MM.1S (cell line): Measurements from ENCODE around the gene CCL24.
A peak's percentile ranks its signal among the peaks of the same experiment; 100 is the strongest.
"Not testable (repeated sequence)": the region's sequence is repeated elsewhere in the genome, so short reads cannot be mapped to it uniquely, and the experiment has no call there.

ENCODE experiments used
- DNase-seq: peaks from one replicate; pipeline ENCODE4 v3.0.0-alpha.2; 2015
- H2AFZ ChIP-seq: fragments of 300-600 bp; sonication (generic); 2 replicates; pipeline ENCODE4 v1.6.0; 2016; ENCODE audit warnings: antibody characterized with exemption, low read length
- H3F3A ChIP-seq: fragments of 300-600 bp; sonication (generic); 2 replicates; pipeline ENCODE4 v1.6.1; 2016; ENCODE audit warnings: mild to moderate bottlenecking, antibody characterized with exemption, low read length, moderate library complexity, mixed read lengths; ENCODE audit not compliant: insufficient read depth
- H3K27ac ChIP-seq: fragments of 300-600 bp; sonication (generic); 2 replicates; pipeline ENCODE4 v1.5.1; 2016; ENCODE audit warnings: mild to moderate bottlenecking, low read length
- H3K27me3 ChIP-seq: fragments of 300-600 bp; sonication (generic); replicated peaks from 2 replicates; pipeline ENCODE4 v1.6.0; 2016; ENCODE audit warnings: low read length; ENCODE audit not compliant: insufficient read depth
- H3K36me3 ChIP-seq: fragments of 300-600 bp; sonication (generic); replicated peaks from 2 replicates; pipeline ENCODE4 v1.6.1; 2016; ENCODE audit warnings: mild to moderate bottlenecking, low read length, mixed read lengths; ENCODE audit not compliant: insufficient read depth
- H3K4me1 ChIP-seq: fragments of 300-600 bp; sonication (generic); 2 replicates; pipeline ENCODE4 v1.6.1; 2016; ENCODE audit warnings: low read length, mixed read lengths
- H3K4me2 ChIP-seq: fragments of 300-600 bp; sonication (generic); 2 replicates; pipeline ENCODE4 v1.6.0; 2016; ENCODE audit warnings: low read depth, low read length
- H3K4me3 ChIP-seq: fragments of 300-600 bp; sonication (generic); 2 replicates; pipeline ENCODE4 v1.5.1; 2016; ENCODE audit warnings: low read length, mixed read lengths
- H3K79me2 ChIP-seq: fragments of 300-600 bp; sonication (generic); 2 replicates; pipeline ENCODE4 v1.6.1; 2016; ENCODE audit warnings: mixed run types, low read length, mixed read lengths
- H3K9ac ChIP-seq: fragments of 300-600 bp; sonication (generic); 2 replicates; pipeline ENCODE4 v1.6.1; 2016; ENCODE audit warnings: low read length, mixed read lengths
- H3K9me2 ChIP-seq: fragments of 300-600 bp; sonication (generic); replicated peaks from 2 replicates; pipeline ENCODE4 v1.6.1; 2016; ENCODE audit warnings: mild to moderate bottlenecking, low read length, mixed read lengths; ENCODE audit not compliant: insufficient read depth
- H3K9me3 ChIP-seq: fragments of 300-600 bp; sonication (generic); replicated peaks from 2 replicates; pipeline ENCODE4 v1.6.1; 2016; ENCODE audit warnings: mild to moderate bottlenecking, low read length, mixed read lengths; ENCODE audit not compliant: insufficient read depth
- H4K20me1 ChIP-seq: fragments of 300-600 bp; sonication (generic); 2 replicates; pipeline ENCODE4 v1.6.1; 2016; ENCODE audit warnings: mild to moderate bottlenecking, low read length, moderate library complexity, mixed read lengths; ENCODE audit not compliant: insufficient read depth
- EZH2 ChIP-seq: fragments of 300-600 bp; sonication (generic); optimal IDR thresholded peaks from 2 replicates; pipeline ENCODE3; 2017; ENCODE audit warnings: low read depth, mild to moderate bottlenecking, antibody characterized with exemption, low read length, mixed read lengths
- EZH2phosphoT487 ChIP-seq: fragments of 300-600 bp; sonication (generic); IDR thresholded peaks from 2 replicates; pipeline ENCODE4 v1.6.1; 2018; ENCODE audit warnings: antibody characterized with exemption, low read length
- TF ChIP-seq, protein P1 (sequence below): fragments of 300-600 bp; sonication (generic); IDR thresholded peaks from 2 replicates; pipeline ENCODE4 v1.5.1; 2016; ENCODE audit warnings: antibody characterized with exemption, low read length, mixed read lengths

The CCL24 gene

DNA sequence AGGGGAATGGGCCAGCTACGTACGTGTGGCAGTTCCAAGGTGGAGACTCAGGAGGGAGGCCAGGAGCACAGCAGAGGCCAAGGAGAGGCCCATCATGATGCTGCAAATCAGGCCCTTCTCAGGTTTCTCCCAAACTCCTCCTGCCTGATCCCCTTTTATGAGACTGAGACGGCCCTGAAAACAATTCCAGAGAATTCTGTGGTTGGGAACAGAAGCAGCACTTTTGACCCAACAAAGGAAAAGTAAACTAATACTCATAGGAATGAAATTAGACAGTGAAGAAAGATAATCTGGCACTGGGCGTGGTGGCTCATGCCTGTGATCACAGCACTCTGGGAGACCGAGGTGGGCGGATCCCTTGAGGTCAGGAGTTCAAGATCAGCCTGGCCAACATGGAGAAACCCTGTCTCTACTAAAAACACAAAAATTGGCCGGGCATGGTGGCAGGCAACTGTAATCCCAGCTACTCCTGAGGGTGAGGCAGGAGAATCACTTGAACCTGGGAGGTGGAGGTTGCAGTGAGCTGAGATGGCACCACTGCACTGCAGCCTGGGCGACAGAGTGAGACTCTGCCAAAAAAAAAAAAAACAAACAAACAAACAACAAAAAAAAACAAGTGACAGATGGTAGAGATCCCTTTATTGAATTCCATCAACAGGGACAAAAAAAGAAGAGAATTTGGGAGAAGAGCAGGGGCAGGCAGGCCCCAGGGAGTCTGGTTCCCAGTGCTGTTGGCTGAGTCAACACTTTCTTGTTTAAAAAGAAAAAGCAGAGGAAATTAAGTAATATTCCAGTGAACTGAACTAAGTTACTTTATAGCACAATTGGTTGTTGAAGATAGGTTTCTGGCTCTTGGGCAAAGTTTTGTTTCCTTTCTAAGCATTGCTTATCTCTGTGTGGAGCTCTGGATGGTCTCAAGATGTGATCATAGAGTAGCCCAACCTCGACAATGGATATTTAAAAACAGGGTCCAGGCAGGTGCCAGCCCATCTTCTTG is 41.2 kb downstream of the CCL24 start, which contains the start of gene CCL26:
Gene CCL26 (minus strand): TSS at position 131 of the 997 bp plus-strand sequence. CDS start 35 bp downstream, at position 96.
- no peaks in the 10 kb centered on the region for H3K9me2 ChIP-seq
- no peaks in the 10 kb centered on the region for H3K4me1 ChIP-seq
- H3K36me3 ChIP-seq: no peaks in the 10 kb centered on the region
- no peak within 1 kb of the TSS for H3K4me3 ChIP-seq
- H4K20me1 ChIP-seq: no peaks in the 10 kb centered on the region
- no peak within 1 kb of the TSS for H3K27ac ChIP-seq
- H3F3A ChIP-seq: no peaks in the 10 kb centered on the region
- no peaks in the 10 kb centered on the region for H3K27me3 ChIP-seq
- no peak within 1 kb of the TSS for H3K9ac ChIP-seq
- no peak within 1 kb of the TSS for H2AFZ ChIP-seq
- TF ChIP-seq, protein P1, sequence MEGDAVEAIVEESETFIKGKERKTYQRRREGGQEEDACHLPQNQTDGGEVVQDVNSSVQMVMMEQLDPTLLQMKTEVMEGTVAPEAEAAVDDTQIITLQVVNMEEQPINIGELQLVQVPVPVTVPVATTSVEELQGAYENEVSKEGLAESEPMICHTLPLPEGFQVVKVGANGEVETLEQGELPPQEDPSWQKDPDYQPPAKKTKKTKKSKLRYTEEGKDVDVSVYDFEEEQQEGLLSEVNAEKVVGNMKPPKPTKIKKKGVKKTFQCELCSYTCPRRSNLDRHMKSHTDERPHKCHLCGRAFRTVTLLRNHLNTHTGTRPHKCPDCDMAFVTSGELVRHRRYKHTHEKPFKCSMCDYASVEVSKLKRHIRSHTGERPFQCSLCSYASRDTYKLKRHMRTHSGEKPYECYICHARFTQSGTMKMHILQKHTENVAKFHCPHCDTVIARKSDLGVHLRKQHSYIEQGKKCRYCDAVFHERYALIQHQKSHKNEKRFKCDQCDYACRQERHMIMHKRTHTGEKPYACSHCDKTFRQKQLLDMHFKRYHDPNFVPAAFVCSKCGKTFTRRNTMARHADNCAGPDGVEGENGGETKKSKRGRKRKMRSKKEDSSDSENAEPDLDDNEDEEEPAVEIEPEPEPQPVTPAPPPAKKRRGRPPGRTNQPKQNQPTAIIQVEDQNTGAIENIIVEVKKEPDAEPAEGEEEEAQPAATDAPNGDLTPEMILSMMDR: no peak
- TF ChIP-seq EZH2 (no peak), EZH2phosphoT487 (no peak)
- no peaks in the 10 kb centered on the region for H3K9me3 ChIP-seq
- no peak within 1 kb of the TSS for H3K4me2 ChIP-seq
- no peaks in the 10 kb centered on the region for H3K79me2 ChIP-seq
- no peak for DNase-seq

DNA sequence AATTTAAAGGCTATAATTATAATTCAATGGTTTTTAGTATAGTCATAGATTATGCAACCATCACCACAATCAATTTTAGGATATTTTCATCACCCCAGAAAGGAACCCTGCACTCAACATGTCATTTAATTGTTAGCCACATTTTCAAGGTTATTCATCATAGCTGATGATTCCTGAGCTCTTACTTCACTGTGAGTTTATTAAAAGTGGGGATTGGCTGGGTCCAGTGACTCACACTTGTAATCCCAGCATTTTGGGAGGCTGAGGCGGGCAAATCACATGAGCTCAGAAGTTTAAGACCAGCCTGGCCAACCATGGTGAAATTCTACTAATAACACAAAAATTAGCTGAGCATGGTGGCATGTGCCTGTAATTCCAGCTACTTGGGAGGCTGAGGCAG is 42.4 kb downstream of the CCL24 start:
- H3K9me2 ChIP-seq: no peaks in the 10 kb centered on the region
- TF ChIP-seq EZH2: no peak
- TF ChIP-seq, protein P1: no peak
- no peak for TF ChIP-seq EZH2phosphoT487
- no peaks in the 10 kb centered on the region for H3K79me2 ChIP-seq
- H3K4me2 ChIP-seq: no peak overlapping the region
- no peak overlapping the region for H3K9ac ChIP-seq
- no peaks in the 10 kb centered on the region for H3K4me1 ChIP-seq
- DNase-seq: no peak
- no peak overlapping the region for H3K4me3 ChIP-seq
- no peak overlapping the region for H3K27ac ChIP-seq
- H3K27me3 ChIP-seq: no peaks in the 10 kb centered on the region
- H3K9me3 ChIP-seq: no peaks in the 10 kb centered on the region
- no peaks in the 10 kb centered on the region for H4K20me1 ChIP-seq
- no peak overlapping the region for H2AFZ ChIP-seq
- no peaks in the 10 kb centered on the region for H3F3A ChIP-seq
- no peaks in the 10 kb centered on the region for H3K36me3 ChIP-seq

DNA sequence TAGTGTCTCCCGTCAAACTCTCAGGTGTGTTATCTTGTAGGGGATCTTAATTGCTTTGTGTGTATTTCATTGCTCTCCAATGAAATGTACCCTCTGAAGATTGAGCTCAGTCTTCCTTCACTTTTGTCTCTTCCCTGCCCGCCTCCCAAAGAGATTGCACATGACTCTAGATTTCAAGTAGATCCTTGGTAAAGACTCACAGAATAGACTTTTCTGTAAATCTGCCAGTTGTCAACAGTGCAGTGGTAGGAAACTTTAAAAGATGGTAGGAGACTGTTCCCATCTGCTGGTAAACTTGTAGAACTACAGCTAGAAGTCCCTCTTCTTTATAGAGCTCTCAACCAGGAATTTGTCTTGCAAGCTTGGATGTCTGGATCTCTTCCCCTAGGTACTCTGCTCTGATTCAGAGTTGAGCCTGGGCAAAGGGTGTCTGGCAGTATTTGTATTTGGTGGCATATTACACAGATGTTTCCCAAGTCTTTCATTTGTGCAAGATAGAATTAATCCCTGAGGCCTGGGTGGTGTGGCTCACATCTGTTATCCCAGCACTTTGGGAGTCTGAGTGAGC is 51.2 kb downstream of the CCL24 start:
- Histone ChIP-seq H3K9ac (no peak overlapping the region), H3K9me3 (no peaks in the 10 kb centered on the region), H3K27ac (no peak overlapping the region), H3K36me3 (no peaks in the 10 kb centered on the region), H3K79me2 (no peaks in the 10 kb centered on the region), H3K4me3 (no peak overlapping the region), H3F3A (no peaks in the 10 kb centered on the region), H3K4me1 (no peaks in the 10 kb centered on the region), H3K4me2 (no peak overlapping the region), H3K9me2 (no peaks in the 10 kb centered on the region), H4K20me1 (no peaks in the 10 kb centered on the region), H2AFZ (0 out of 2 replicates have a peak overlapping the region, but pooled peaks have one; percentile 3), H3K27me3 (no peaks in the 10 kb centered on the region)
- peak; percentile 67 for DNase-seq
- TF ChIP-seq EZH2phosphoT487 (no peak), EZH2 (no peak)
- TF ChIP-seq, protein P1: peak; percentile 67

DNA sequence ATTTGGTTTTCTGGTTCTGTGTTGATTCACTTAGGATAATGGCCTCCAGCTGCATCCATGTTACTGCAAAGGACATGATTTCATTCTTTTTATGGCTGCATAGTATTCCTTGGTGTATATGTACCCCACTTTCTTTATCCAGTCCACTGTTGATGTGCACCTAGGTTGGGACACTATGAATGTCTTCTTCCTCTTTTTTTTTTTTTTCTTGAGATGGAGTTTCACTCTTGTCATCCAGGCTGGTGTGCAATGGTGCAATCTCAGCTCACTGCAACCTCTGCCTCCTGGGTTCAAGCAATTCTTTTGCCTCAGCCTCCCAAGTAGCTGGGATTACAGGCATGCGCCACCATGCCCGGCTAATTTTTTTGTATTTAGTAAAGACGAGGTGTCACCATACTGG is 51.8 kb downstream of the CCL24 start:
- H2AFZ ChIP-seq, H3K4me1 ChIP-seq: not testable (repeated sequence)

More for the DNA sequence above, 51.8 kb downstream of the CCL24 start:
- H3K9ac ChIP-seq, H3K9me3 ChIP-seq, H3F3A ChIP-seq, H3K27me3 ChIP-seq, H3K4me2 ChIP-seq, DNase-seq, H3K36me3 ChIP-seq, H4K20me1 ChIP-seq, H3K27ac ChIP-seq, H3K9me2 ChIP-seq, H3K4me3 ChIP-seq, H3K79me2 ChIP-seq: not testable (repeated sequence)
